ENCODE measurements around the gene JPH4. TPM values are rescaled to one million over a fixed set of nuclear protein-coding genes. Genes with fewer than 3 reads are reported as not detected.

Gene JPH4
- total RNA-seq, 1 donor from 2014 or later, result 1.1 TPM

- H3K36me3 ChIP-seq (ENCODE audit: control insufficient read depth, insufficient read depth, low read length), result no peaks in the 10 kb centered on the region
- TF ChIP-seq CTCF (IDR thresholded peaks at IDR 0.05; ENCODE audit: insufficient read depth, low read length, poor library complexity, severe bottlenecking), result no peak
- no peaks in the 10 kb centered on the region for H3K27me3 ChIP-seq (ENCODE audit: control insufficient read depth, insufficient read depth, low read length)
- DNase-seq (ENCODE audit: low read depth), result no peak
- no peak overlapping the region for H3K4me3 ChIP-seq (ENCODE audit: low read depth, low read length)
Observed at GRCh38 chr14:23536494-23536893, 42.1 kb downstream of the JPH4 start.

- no peaks in the 10 kb centered on the region for H3K27me3 ChIP-seq (ENCODE audit: control insufficient read depth, insufficient read depth, low read length)
- no peak for DNase-seq (ENCODE audit: low read depth)
- no peaks in the 10 kb centered on the region for H3K36me3 ChIP-seq (ENCODE audit: control insufficient read depth, insufficient read depth, low read length)
- H3K4me3 ChIP-seq (ENCODE audit: low read depth, low read length), result no peak overlapping the region
- TF ChIP-seq CTCF (IDR thresholded peaks at IDR 0.05; ENCODE audit: insufficient read depth, low read length, poor library complexity, severe bottlenecking), result no peak
Observed at GRCh38 chr14:23535943-23536342, 42.6 kb downstream of the JPH4 start.

GRCh38 chr14:23533652-23534435, 44.7 kb downstream of the JPH4 start:
- no peak for DNase-seq (ENCODE audit: low read depth)
- TF ChIP-seq CTCF (IDR thresholded peaks at IDR 0.05; ENCODE audit: insufficient read depth, low read length, poor library complexity, severe bottlenecking), result no peak
- H3K4me3 ChIP-seq (ENCODE audit: low read depth, low read length), result no peak overlapping the region
- H3K36me3 ChIP-seq (ENCODE audit: control insufficient read depth, insufficient read depth, low read length), result no peaks in the 10 kb centered on the region
- H3K27me3 ChIP-seq (ENCODE audit: control insufficient read depth, insufficient read depth, low read length), result no peaks in the 10 kb centered on the region

GRCh38 chr14:23532658-23533057, 45.9 kb downstream of the JPH4 start:
- Histone ChIP-seq H3K36me3 (ENCODE audit: control insufficient read depth, insufficient read depth, low read length) (no peaks in the 10 kb centered on the region), H3K27me3 (ENCODE audit: control insufficient read depth, insufficient read depth, low read length) (no peaks in the 10 kb centered on the region), H3K4me3 (ENCODE audit: low read depth, low read length) (no peak overlapping the region)
- TF ChIP-seq CTCF (IDR thresholded peaks at IDR 0.05; ENCODE audit: insufficient read depth, low read length, poor library complexity, severe bottlenecking), result no peak
- DNase-seq (ENCODE audit: low read depth), result no peak

GRCh38 chr14:23531391-23531790, 47.2 kb downstream of the JPH4 start:
- H3K27me3 ChIP-seq (ENCODE audit: control insufficient read depth, insufficient read depth, low read length), result no peaks in the 10 kb centered on the region
- H3K36me3 ChIP-seq (ENCODE audit: control insufficient read depth, insufficient read depth, low read length), result no peaks in the 10 kb centered on the region
- H3K4me3 ChIP-seq (ENCODE audit: low read depth, low read length), result no peak overlapping the region
- no peak for TF ChIP-seq CTCF (IDR thresholded peaks at IDR 0.05; ENCODE audit: insufficient read depth, low read length, poor library complexity, severe bottlenecking)
- no peak for DNase-seq (ENCODE audit: low read depth)
